GM18517 (cell line): ENCODE data around the gene WWC2.
A peak's percentile ranks its signal among the peaks of the same experiment; 100 is the strongest.

Experiments used
- ATAC-seq: cut with Tn5 transposase; IDR thresholded peaks from one replicate; pipeline ENCODE4 v1.9.1; 2021; ENCODE audit warnings: mild to moderate bottlenecking, moderate library complexity; ENCODE audit not compliant: unreplicated experiment

Gene WWC2

GRCh38 chr4:183253451-183253850 lies 154.4 kb downstream of the WWC2 start:
- ATAC-seq = no peak

GRCh38 chr4:183254162-183254561 lies 155.1 kb downstream of the WWC2 start:
- no peak for ATAC-seq

GRCh38 chr4:183255487-183255886 lies 156.4 kb downstream of the WWC2 start:
- no peak for ATAC-seq

- ATAC-seq = no peak
Measured at GRCh38 chr4:183256343-183256742, 157.3 kb downstream of the WWC2 start.

GRCh38 chr4:183256756-183257385 lies 157.8 kb downstream of the WWC2 start:
- ATAC-seq = no peak

GRCh38 chr4:183257808-183258207 lies 158.8 kb downstream of the WWC2 start:
- no peak for ATAC-seq

GRCh38 chr4:183260491-183261151 lies 161.6 kb downstream of the WWC2 start:
- ATAC-seq = no peak

GRCh38 chr4:183261953-183262775 lies 163.1 kb downstream of the WWC2 start:
- peak; percentile 96 for ATAC-seq

- ATAC-seq = no peak
Measured at GRCh38 chr4:183262776-183263100, 163.7 kb downstream of the WWC2 start.

GRCh38 chr4:183263787-183264386 lies 164.8 kb downstream of the WWC2 start:
- ATAC-seq = no peak

- no peak for ATAC-seq
Measured at GRCh38 chr4:183264614-183265013, 165.6 kb downstream of the WWC2 start.

GRCh38 chr4:183266371-183266770 lies 167.3 kb downstream of the WWC2 start:
- ATAC-seq = no peak

GRCh38 chr4:183268556-183268955 lies 169.5 kb downstream of the WWC2 start:
- ATAC-seq = no peak

GRCh38 chr4:183272384-183272783 lies 173.3 kb downstream of the WWC2 start:
- no peak for ATAC-seq

GRCh38 chr4:183276106-183276505 lies 177.0 kb downstream of the WWC2 start:
- no peak for ATAC-seq

GRCh38 chr4:183284258-183284785 lies 185.3 kb downstream of the WWC2 start:
- ATAC-seq = no peak

- no peak for ATAC-seq
Measured at GRCh38 chr4:183284965-183285364, 185.9 kb downstream of the WWC2 start.

- ATAC-seq = no peak
Measured at GRCh38 chr4:183285886-183286285, 186.8 kb downstream of the WWC2 start.

- ATAC-seq = peak; percentile 32
Measured at GRCh38 chr4:183286590-183287308, 187.7 kb downstream of the WWC2 start.

GRCh38 chr4:183287309-183287659 lies 188.2 kb downstream of the WWC2 start:
- peak; percentile 83 for ATAC-seq

- peak; percentile 79 for ATAC-seq
Measured at GRCh38 chr4:183287677-183288076, 188.6 kb downstream of the WWC2 start.
